GM18505 (cell line): ENCODE measurements around the gene VIPR2.
"Not testable (repeated sequence)": the region's sequence is repeated elsewhere in the genome, so short reads cannot be mapped to it uniquely, and the experiment has no call there.

ENCODE experiments used
- ATAC-seq: cut with Tn5 transposase; IDR thresholded peaks from one replicate; pipeline ENCODE4 v1.9.1; 2021; ENCODE audit not compliant: unreplicated experiment
- POLR2A ChIP-seq: IDR thresholded peaks from 4 replicates; pipeline ENCODE4 v1.6.1; 2011; ENCODE audit warnings: borderline replicate concordance; ENCODE audit not compliant: insufficient read depth, insufficient read length; ENCODE audit errors: extremely low read depth

Gene VIPR2

GRCh38 chr7:158992759-158993158 is 151.9 kb downstream of the VIPR2 start:
- TF ChIP-seq POLR2A = no peak
- no peak for ATAC-seq

GRCh38 chr7:158991824-158992621 is 152.6 kb downstream of the VIPR2 start:
- ATAC-seq = no peak
- no peak for TF ChIP-seq POLR2A

- TF ChIP-seq POLR2A = no peak
- no peak for ATAC-seq
Observed at GRCh38 chr7:158988996-158989395, 155.7 kb downstream of the VIPR2 start.

GRCh38 chr7:158988302-158988862 is 156.3 kb downstream of the VIPR2 start:
- TF ChIP-seq POLR2A = no peak
- no peak for ATAC-seq

GRCh38 chr7:158987691-158988090 is 157.0 kb downstream of the VIPR2 start:
- no peak for ATAC-seq
- no peak for TF ChIP-seq POLR2A

GRCh38 chr7:158985583-158985982 is 159.1 kb downstream of the VIPR2 start:
- no peak for ATAC-seq
- no peak for TF ChIP-seq POLR2A

- ATAC-seq = not testable (repeated sequence)
Observed at GRCh38 chr7:158984007-158984406, 160.7 kb downstream of the VIPR2 start.

GRCh38 chr7:158982080-158982479 is 162.6 kb downstream of the VIPR2 start:
- ATAC-seq = not testable (repeated sequence)

- TF ChIP-seq POLR2A = no peak
- ATAC-seq = no peak
Observed at GRCh38 chr7:158979635-158980351, 164.9 kb downstream of the VIPR2 start.

- ATAC-seq = no peak
- no peak for TF ChIP-seq POLR2A
Observed at GRCh38 chr7:158979023-158979529, 165.6 kb downstream of the VIPR2 start.
